GM18505 (cell line): ENCODE data around the gene ALKBH4.

Experiments
- ATAC-seq: cut with Tn5 transposase; IDR thresholded peaks from one replicate; pipeline ENCODE4 v1.9.1; 2021; ENCODE audit not compliant: unreplicated experiment
- POLR2A ChIP-seq: IDR thresholded peaks from 4 replicates; pipeline ENCODE4 v1.6.1; 2011; ENCODE audit warnings: borderline replicate concordance; ENCODE audit not compliant: insufficient read depth, insufficient read length; ENCODE audit errors: extremely low read depth

Gene ALKBH4

GRCh38 chr7:102410123-102410522 lies 54.5 kb downstream of the ALKBH4 start:
- ATAC-seq, result no peak

GRCh38 chr7:102409340-102409739 lies 55.3 kb downstream of the ALKBH4 start:
- no peak for ATAC-seq
- TF ChIP-seq POLR2A, result no peak

More at GRCh38 chr7:102410123-102410522, 54.5 kb downstream of the ALKBH4 start:
- no peak for TF ChIP-seq POLR2A

GRCh38 chr7:102408530-102408929 lies 56.1 kb downstream of the ALKBH4 start:
- peak; percentile 61 for ATAC-seq

GRCh38 chr7:102407910-102408309 lies 56.8 kb downstream of the ALKBH4 start:
- no peak for ATAC-seq
- no peak for TF ChIP-seq POLR2A
